H1 (cell line): Measurements from ENCODE around the gene AK2. TPM values are rescaled to one million over a fixed set of nuclear protein-coding genes. Genes with fewer than 3 reads are reported as not detected.

Experiments
- CTCF ChIA-PET: fragments of 300-600 bp; sonication (Branson Sonifier 250); formaldehyde crosslinking; loops from one replicate; lab custom pipeline; 2021; ENCODE audit not compliant: partially characterized antibody; lab: Charles Lee
- POLR2A ChIA-PET: fragments of 300-600 bp; sonication (Branson Sonifier 250); formaldehyde crosslinking; loops from one replicate; lab custom pipeline; 2021; ENCODE audit warnings: inconsistent platforms; ENCODE audit not compliant: partially characterized antibody; lab: Charles Lee
- DNase-seq, 2 experiments: peaks; one replicate each; pipeline versions ENCODE4 v3.0.0 to v3.0.0-alpha.2; 2010 to 2022; ENCODE audit warnings: low spot score in 2 of 2, low read depth in 1 of 2, mixed read lengths in 1 of 2
- FAIRE-seq: peaks from 2 replicates; lab custom pipeline; 2011; peaks lifted over from hg19 to GRCh38; lab: Jason Lieb, UNC
- H2AFZ ChIP-seq: 2 replicates; pipeline ENCODE4 v1.8.1; 2012; ENCODE audit warnings: low read length, inconsistent platforms
- H2AK5ac ChIP-seq: 2 replicates; pipeline ENCODE4 v1.6.1; 2013; ENCODE audit warnings: low read depth, low read length
- H2BK120ac ChIP-seq: replicated peaks from 2 replicates; pipeline ENCODE3; 2013; ENCODE audit warnings: low read depth, low read length, inconsistent platforms
- H2BK12ac ChIP-seq: 2 replicates; pipeline ENCODE4 v1.6.1; 2013; ENCODE audit warnings: low read depth, low read length
- H2BK15ac ChIP-seq: 2 replicates; pipeline ENCODE4 v1.6.1; 2013; ENCODE audit warnings: low read length
- H2BK20ac ChIP-seq: 2 replicates; pipeline ENCODE4 v1.6.1; 2013; ENCODE audit warnings: low read length
- H2BK5ac ChIP-seq: 2 replicates; pipeline ENCODE4 v1.6.1; 2013; ENCODE audit warnings: low read depth, low read length
- H3K14ac ChIP-seq: 2 replicates; pipeline ENCODE4 v1.6.1; 2013; ENCODE audit warnings: inconsistent platforms; ENCODE audit not compliant: insufficient read length
- H3K18ac ChIP-seq: 2 replicates; pipeline ENCODE4 v1.6.1; 2013; ENCODE audit warnings: low read length; ENCODE audit errors: extremely low read depth
- H3K23ac ChIP-seq: 2 replicates; pipeline ENCODE4 v1.6.1; 2013; ENCODE audit warnings: inconsistent platforms; ENCODE audit not compliant: insufficient read length
- H3K23me2 ChIP-seq: 2 replicates; pipeline ENCODE4 v1.6.1; 2013; ENCODE audit warnings: low read depth, low read length
- H3K27ac ChIP-seq: 2 replicates; pipeline ENCODE4 v1.6.1; 2011; ENCODE audit warnings: low read depth, low read length, inconsistent platforms
- H3K27me3 ChIP-seq, 4 experiments: replicated peaks in 1 of 4; 1 replicate in 1 of 4; 2 replicates in 3 of 4; pipeline versions ENCODE4 v1.6.1 to v1.8.1; 2011 to 2013; ENCODE audit warnings: low read length in 3 of 4, mild to moderate bottlenecking in 3 of 4, inconsistent platforms in 2 of 4, mixed read lengths in 2 of 4, moderate library complexity in 1 of 4; ENCODE audit not compliant: control insufficient read depth in 3 of 4, insufficient read depth in 3 of 4; ENCODE audit errors: extremely low read depth in 1 of 4
- H3K36me3 ChIP-seq, 4 experiments: 2 replicates each; pipeline versions ENCODE4 v1.6.1 to v1.8.1; 2011 to 2013; ENCODE audit warnings: mild to moderate bottlenecking in 4 of 4, low read length in 3 of 4, moderate library complexity in 2 of 4, control low read depth in 1 of 4, inconsistent platforms in 1 of 4; ENCODE audit not compliant: insufficient read depth in 4 of 4, control insufficient read depth in 2 of 4
- H3K4ac ChIP-seq: replicated peaks from 2 replicates; pipeline ENCODE3; 2013; ENCODE audit warnings: low read length, low read depth, mixed read lengths, inconsistent platforms; ENCODE audit not compliant: insufficient read length
- H3K4me1 ChIP-seq, 4 experiments: replicated peaks in 1 of 4; 1 replicate in 1 of 4; 2 replicates in 3 of 4; pipeline versions ENCODE4 v1.6.1 to v1.8.1; 2011 to 2013; ENCODE audit warnings: low read length in 3 of 4, inconsistent platforms in 2 of 4, mixed read lengths in 1 of 4; ENCODE audit not compliant: insufficient read depth in 4 of 4, control insufficient read depth in 3 of 4
- H3K4me2 ChIP-seq, 2 experiments: 2 replicates each; pipeline versions ENCODE4 v1.6.1 to v1.8.1; 2011 to 2013; ENCODE audit warnings: low read depth in 2 of 2, low read length in 2 of 2, control low read depth in 1 of 2, inconsistent platforms in 1 of 2, mild to moderate bottlenecking in 1 of 2; ENCODE audit not compliant: insufficient read depth in 1 of 2
- H3K4me3 ChIP-seq, 4 experiments: fragments of 200-600, 300-600 bp in 1 of 4; sonication (generic), shearing (Covaris generic), sonication (Bioruptor Twin) in 1 of 4; 2 replicates each; pipeline versions ENCODE4 v1.5.1 to v1.8.1; 2011 to 2016; ENCODE audit warnings: low read length in 4 of 4, low read depth in 3 of 4, control low read depth in 2 of 4, inconsistent platforms in 2 of 4, mild to moderate bottlenecking in 2 of 4, mixed read lengths in 1 of 4, moderate library complexity in 1 of 4; ENCODE audit not compliant: insufficient read depth in 2 of 4; ENCODE audit errors: extremely low read depth in 1 of 4
- H3K56ac ChIP-seq: replicated peaks from 2 replicates; pipeline ENCODE3; 2013; ENCODE audit warnings: low read depth, mild to moderate bottlenecking, mixed read lengths, low read length, inconsistent platforms; ENCODE audit not compliant: insufficient read length
- H3K79me1 ChIP-seq: 2 replicates; pipeline ENCODE4 v1.6.1; 2013; ENCODE audit warnings: low read depth, low read length, control low read depth
- H3K79me2 ChIP-seq, 2 experiments: 2 replicates each; pipeline versions ENCODE4 v1.6.1 to v1.8.1; 2012 to 2013; ENCODE audit warnings: low read length in 2 of 2, mild to moderate bottlenecking in 2 of 2, inconsistent platforms in 1 of 2; ENCODE audit not compliant: insufficient read depth in 2 of 2, control insufficient read depth in 1 of 2
- H3K9ac ChIP-seq, 4 experiments: replicated peaks in 1 of 4; 1 replicate in 1 of 4; 2 replicates in 3 of 4; pipeline versions ENCODE4 v1.6.1 to v1.8.1; 2011 to 2013; ENCODE audit warnings: low read depth in 3 of 4, low read length in 3 of 4, control low read depth in 2 of 4, mild to moderate bottlenecking in 2 of 4, moderate library complexity in 2 of 4, inconsistent platforms in 1 of 4; ENCODE audit errors: extremely low read depth in 1 of 4
- H3K9me3 ChIP-seq, 2 experiments: 2 replicates each; pipeline versions ENCODE4 v1.6.1 to v1.8.1; 2012 to 2013; ENCODE audit warnings: mild to moderate bottlenecking in 2 of 2, moderate library complexity in 2 of 2, control low read depth in 1 of 2, inconsistent platforms in 1 of 2, low read depth in 1 of 2, low read length in 1 of 2, mixed read lengths in 1 of 2; ENCODE audit not compliant: insufficient read depth in 2 of 2
- H4K20me1 ChIP-seq, 2 experiments: replicated peaks in 1 of 2; 2 replicates each; pipeline versions ENCODE3 to v1.8.1; 2011 to 2013; ENCODE audit warnings: inconsistent platforms in 2 of 2, low read length in 2 of 2, mild to moderate bottlenecking in 1 of 2; ENCODE audit not compliant: insufficient read depth in 2 of 2, control insufficient read depth in 1 of 2
- H4K5ac ChIP-seq: 2 replicates; pipeline ENCODE4 v1.6.1; 2013; ENCODE audit warnings: low read length, low read depth, mixed read lengths, inconsistent platforms; ENCODE audit not compliant: insufficient read length
- H4K8ac ChIP-seq: 2 replicates; pipeline ENCODE4 v1.8.0; 2013; ENCODE audit warnings: mild to moderate bottlenecking, moderate library complexity, low read length, inconsistent platforms; ENCODE audit not compliant: insufficient read depth; ENCODE audit errors: extremely low read depth
- H4K91ac ChIP-seq: replicated peaks from 2 replicates; pipeline ENCODE3; 2013; ENCODE audit warnings: low read length, mixed read lengths, inconsistent platforms; ENCODE audit not compliant: insufficient read length
- BCL11A ChIP-seq, 2 experiments: IDR thresholded peaks; one replicate each; pipeline ENCODE4 v1.6.1; 2011; ENCODE audit warnings: low read depth in 2 of 2, low read length in 2 of 2, mild to moderate bottlenecking in 2 of 2
- CBX5 ChIP-seq: fragments of 300-800, 300-1000 bp; sonication (generic); IDR thresholded peaks from 2 replicates; pipeline ENCODE4 v1.7.1; 2016; ENCODE audit warnings: antibody characterized with exemption, low read length, low read depth
- CHD1 ChIP-seq: IDR thresholded peaks from 2 replicates; pipeline ENCODE4 v1.6.1; 2012; ENCODE audit warnings: low read depth, low read length, improper control_type of control experiment
- CTBP2 ChIP-seq: IDR thresholded peaks from 2 replicates; pipeline ENCODE4 v1.7.0; 2011; ENCODE audit warnings: borderline replicate concordance, mild to moderate bottlenecking, moderate library complexity, mixed read lengths, low read length; ENCODE audit not compliant: insufficient read depth, insufficient read length
- HDAC6 ChIP-seq: IDR thresholded peaks from one replicate; pipeline ENCODE4 v1.7.1; 2012; ENCODE audit warnings: low read depth, mild to moderate bottlenecking, inconsistent platforms, low read length, moderate library complexity
- NANOG ChIP-seq: IDR thresholded peaks from 2 replicates; pipeline ENCODE4 v1.6.1; 2011; ENCODE audit warnings: low read length, low read depth, mild to moderate bottlenecking, inconsistent platforms; ENCODE audit not compliant: insufficient read depth, poor library complexity, severe bottlenecking
- RBBP5 ChIP-seq: IDR thresholded peaks from 2 replicates; pipeline ENCODE4 v1.7.1; 2012; ENCODE audit warnings: low read depth, mild to moderate bottlenecking, inconsistent platforms, low read length, moderate library complexity, borderline replicate concordance
- SP1 ChIP-seq: IDR thresholded peaks from 2 replicates; pipeline ENCODE4 v1.6.1; 2011; ENCODE audit warnings: low read depth, low read length
- TCF12 ChIP-seq: IDR thresholded peaks from 2 replicates; pipeline ENCODE4 v1.6.1; 2011; ENCODE audit warnings: low read depth, mild to moderate bottlenecking, low read length
- WGBS, 2 experiments: shearing (Covaris generic) in 1 of 2; methylation state at CpG; one replicate each; pipeline versions ENCODE4 v1.1.6 to v1.1.7; 2013 to 2015; ENCODE audit warnings: low lambda C conversion rate in 2 of 2, mixed read lengths in 2 of 2, inconsistent platforms in 1 of 2, low coverage in 1 of 2, missing lambda C conversion rate in 1 of 2; ENCODE audit not compliant: insufficient replicate concordance in 2 of 2, insufficient coverage in 1 of 2, insufficient read length in 1 of 2; ENCODE audit errors: extremely low coverage in 1 of 2, missing lambda C conversion rate in 1 of 2; 5-methylcytosine and 5-hydroxymethylcytosine counted together
- polyA plus RNA-seq, 7 experiments: library from polyadenylated mRNA; depleted of rRNA in 3 of 7; stranded (reverse) in 5 of 7; unstranded in 2 of 7; fragments of >200 nt in 5 of 7; fragments of 200-250 nt in 2 of 7; gene quantifications; 1 replicate in 5 of 7; 2 replicates in 1 of 7; 4 replicates in 1 of 7; pipeline versions ENCODE4 v1.2.1 to v1.2.3, GENCODE V29; 2011 to 2013; ENCODE audit warnings: missing spikeins in 2 of 7, mixed read lengths in 2 of 7
- total RNA-seq: library from RNA; stranded (reverse); fragmentation: NEBNext Ultra II Directional; extraction: Animal tissue kit (Norgen Biotek cat#: 25700); gene quantifications from 2 replicates; pipeline ENCODE4 v1.2.1, GENCODE V29; 2021
- TF ChIP-seq, protein P1 (sequence below): IDR thresholded peaks from 2 replicates; pipeline ENCODE4 v1.6.1; 2011; ENCODE audit warnings: low read depth, mild to moderate bottlenecking, low read length; ENCODE audit not compliant: insufficient read depth

Gene AK2
- total and polyA plus RNA-seq, 2 of the 8 experiments (the other 6 are each of a cell fraction or from before 2014, with no cell fraction given), result 92.3 to 137 TPM

DNA sequence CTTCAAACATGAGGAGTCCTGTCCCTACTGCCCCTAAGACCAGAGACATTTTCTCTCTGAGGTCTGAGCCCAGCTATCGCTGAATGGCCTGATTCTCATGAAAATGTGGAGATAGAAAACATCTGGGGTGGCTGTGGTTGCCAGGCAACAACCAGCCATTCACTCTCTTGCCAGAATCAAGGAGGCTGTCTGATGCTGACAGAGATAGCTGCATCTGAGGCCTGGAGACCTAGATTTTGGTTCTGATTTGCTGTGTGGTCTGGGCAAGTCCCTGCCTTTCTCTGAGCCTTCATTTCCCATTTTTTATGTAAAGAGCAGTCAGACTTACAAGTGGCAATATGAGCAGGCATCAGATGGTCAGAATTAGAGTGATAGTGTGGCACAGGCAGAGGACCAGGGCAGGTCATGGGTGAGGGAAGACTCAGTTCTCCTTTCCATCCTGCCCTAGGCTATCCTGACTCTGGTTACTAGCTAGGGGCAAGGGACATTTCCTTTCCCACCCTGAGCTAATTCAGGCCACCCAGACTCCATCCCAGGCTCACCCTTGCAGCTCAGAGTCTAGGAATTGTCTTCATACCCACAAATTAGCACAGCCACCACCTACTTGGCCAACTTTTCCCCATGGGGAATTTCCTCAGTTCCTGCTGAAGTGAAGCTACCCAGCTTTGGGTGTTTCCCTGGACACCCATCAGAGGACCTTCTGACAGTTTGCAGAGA is 52.1 kb downstream of the AK2 start:
- Histone ChIP-seq H3K9me3 (no peaks in the 10 kb centered on the region), H3K4me3 (no peak overlapping the region), H3K23ac (no peak overlapping the region), H2BK120ac (no peak overlapping the region), H2AFZ (0 out of 2 replicates have a peak overlapping the region, but pooled peaks have one; percentile 35), H3K9ac (peak overlapping the region in 1 of 4 experiments; percentile 4; a peak in 1 of 7 replicates), H3K79me2 (no peaks in the 10 kb centered on the region), H3K27ac (peak overlapping the region; percentile 48; the same call in 1 of the 2 replicates), H3K4me2 (peak overlapping the region; percentile 23 to 45), H3K79me1 (no peaks in the 10 kb centered on the region), H2AK5ac (no peak overlapping the region), H4K91ac (peak overlapping the region; percentile 1), H4K20me1 (no peaks in the 10 kb centered on the region), H4K5ac (no peak overlapping the region), H2BK15ac (no peak overlapping the region), H3K14ac (no peak overlapping the region), H3K56ac (no peak overlapping the region), H2BK20ac (peak overlapping the region; percentile 75; the same call in 1 of the 2 replicates), H3K36me3 (no peaks in the 10 kb centered on the region), H3K4me1 (peaks cover 8 to 20% (median 10%) of the 10 kb centered on the region in 4 experiments; a peak in 6 of 7 replicates), H4K8ac (no peak overlapping the region), H3K4ac (no peak overlapping the region), H2BK5ac (peak overlapping the region; percentile 49; the same call in 1 of the 2 replicates), H2BK12ac (no peak overlapping the region), H3K18ac (0 out of 2 replicates have a peak overlapping the region, but pooled peaks have one; percentile 27), H3K23me2 (no peaks in the 10 kb centered on the region), H3K27me3 (peaks cover 0 to 2% (median 0%) of the 10 kb centered on the region in 4 experiments; a peak in 1 of 7 replicates)
- ChIA-PET CTCF (interaction anchor here (0.7 to 1.5 kb wide), 7 partner anchors 7 to 98 kb away, joined by 3 to 5 read pairs (median 3); partner anchors contain the start of gene HPCA), POLR2A (interaction anchor here (0.6 to 2.3 kb wide), 6 partner anchors 8 to 29 kb away, joined by 3 to 11 read pairs (median 4); no protein-coding TSS in a partner anchor)
- DNase-seq (no peak), FAIRE-seq (peak; percentile 36)
- 14% methylated on average over 1 of the region's 1 CpG; no CpG with 5 or more reads in 1 of the 2 experiments for WGBS, 2 experiments
- TF ChIP-seq SP1, result 0 out of 2 replicates have a peak, but pooled peaks have one; percentile 32
- TF ChIP-seq CHD1, result no peak
- TF ChIP-seq, protein P1, sequence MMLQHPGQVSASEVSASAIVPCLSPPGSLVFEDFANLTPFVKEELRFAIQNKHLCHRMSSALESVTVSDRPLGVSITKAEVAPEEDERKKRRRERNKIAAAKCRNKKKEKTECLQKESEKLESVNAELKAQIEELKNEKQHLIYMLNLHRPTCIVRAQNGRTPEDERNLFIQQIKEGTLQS, result no peak
- peak; percentile 3 for TF ChIP-seq NANOG
- no peak for TF ChIP-seq CTBP2
- TF ChIP-seq RBBP5, result no peak
- no peak for TF ChIP-seq HDAC6
- TF ChIP-seq CBX5, result no peak
- no peak for TF ChIP-seq TCF12
- TF ChIP-seq BCL11A (IDR thresholded peaks at IDR 0.05; ENCODE audit: low read depth in 2 of 2, low read length in 2 of 2), result no peak
